NB4 (cell line): ENCODE results near the gene CAMSAP1.

Source experiments
- POLR2A ChIP-seq: IDR thresholded peaks from 2 replicates; pipeline ENCODE4 v1.6.1; 2011; ENCODE audit warnings: mild to moderate bottlenecking; ENCODE audit not compliant: insufficient read length; ENCODE audit errors: extremely low read depth
- TF ChIP-seq, protein P1 (sequence below): IDR thresholded peaks from one replicate; pipeline ENCODE4 v1.5.1; 2012; ENCODE audit warnings: low read depth, low read length

GRCh38 chr9:135919318-135919890 lies 12.1 kb upstream of the CAMSAP1 start:
- TF ChIP-seq, protein P1, sequence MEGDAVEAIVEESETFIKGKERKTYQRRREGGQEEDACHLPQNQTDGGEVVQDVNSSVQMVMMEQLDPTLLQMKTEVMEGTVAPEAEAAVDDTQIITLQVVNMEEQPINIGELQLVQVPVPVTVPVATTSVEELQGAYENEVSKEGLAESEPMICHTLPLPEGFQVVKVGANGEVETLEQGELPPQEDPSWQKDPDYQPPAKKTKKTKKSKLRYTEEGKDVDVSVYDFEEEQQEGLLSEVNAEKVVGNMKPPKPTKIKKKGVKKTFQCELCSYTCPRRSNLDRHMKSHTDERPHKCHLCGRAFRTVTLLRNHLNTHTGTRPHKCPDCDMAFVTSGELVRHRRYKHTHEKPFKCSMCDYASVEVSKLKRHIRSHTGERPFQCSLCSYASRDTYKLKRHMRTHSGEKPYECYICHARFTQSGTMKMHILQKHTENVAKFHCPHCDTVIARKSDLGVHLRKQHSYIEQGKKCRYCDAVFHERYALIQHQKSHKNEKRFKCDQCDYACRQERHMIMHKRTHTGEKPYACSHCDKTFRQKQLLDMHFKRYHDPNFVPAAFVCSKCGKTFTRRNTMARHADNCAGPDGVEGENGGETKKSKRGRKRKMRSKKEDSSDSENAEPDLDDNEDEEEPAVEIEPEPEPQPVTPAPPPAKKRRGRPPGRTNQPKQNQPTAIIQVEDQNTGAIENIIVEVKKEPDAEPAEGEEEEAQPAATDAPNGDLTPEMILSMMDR: no peak
- TF ChIP-seq POLR2A: no peak
